Iris pigment epithelial cell (primary cell): Measurements from ENCODE around the gene VRTN.

Source experiments
- DNase-seq: peaks from one replicate; pipeline ENCODE4 v3.0.0-alpha.2; 2011; ENCODE audit warnings: low read depth

The VRTN gene

GRCh38 chr14:74395094-74395493 lies 46.8 kb downstream of the VRTN start:
- DNase-seq, result no peak

DNA sequence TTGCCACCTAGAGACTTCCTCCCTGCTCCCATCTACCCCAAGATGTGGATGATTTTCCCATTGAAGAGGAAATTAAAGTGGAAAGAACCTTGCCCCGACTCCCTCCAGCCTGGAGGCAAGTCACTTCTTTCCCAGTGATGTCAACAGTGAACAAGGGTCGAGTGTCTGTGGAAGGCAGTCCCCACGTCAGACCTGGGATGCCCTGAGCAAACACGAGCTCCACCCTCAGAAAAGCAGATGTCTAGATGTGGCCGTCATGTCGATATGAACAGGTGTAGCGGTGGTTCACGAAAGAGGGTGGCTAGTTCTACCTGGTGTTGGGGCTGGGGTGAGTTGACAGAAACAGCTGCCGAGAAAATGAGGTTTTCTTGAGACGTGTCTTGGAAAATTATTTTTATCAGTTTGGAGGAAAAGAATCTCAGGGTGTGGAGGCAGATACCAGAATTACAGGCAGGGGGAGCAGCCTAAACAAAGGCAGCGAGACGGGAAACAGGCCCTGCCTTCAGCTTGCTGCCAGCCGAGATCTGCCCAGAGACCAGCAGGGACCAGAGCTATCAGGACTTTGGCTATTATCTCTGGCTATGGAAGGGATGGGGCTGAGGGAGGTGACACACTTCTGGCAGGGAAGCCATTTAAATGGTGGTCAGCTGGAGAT lies 51.9 kb downstream of the VRTN start:
- DNase-seq, result peak; percentile 20

GRCh38 chr14:74400919-74401503 lies 52.7 kb downstream of the VRTN start:
- no peak for DNase-seq

DNA sequence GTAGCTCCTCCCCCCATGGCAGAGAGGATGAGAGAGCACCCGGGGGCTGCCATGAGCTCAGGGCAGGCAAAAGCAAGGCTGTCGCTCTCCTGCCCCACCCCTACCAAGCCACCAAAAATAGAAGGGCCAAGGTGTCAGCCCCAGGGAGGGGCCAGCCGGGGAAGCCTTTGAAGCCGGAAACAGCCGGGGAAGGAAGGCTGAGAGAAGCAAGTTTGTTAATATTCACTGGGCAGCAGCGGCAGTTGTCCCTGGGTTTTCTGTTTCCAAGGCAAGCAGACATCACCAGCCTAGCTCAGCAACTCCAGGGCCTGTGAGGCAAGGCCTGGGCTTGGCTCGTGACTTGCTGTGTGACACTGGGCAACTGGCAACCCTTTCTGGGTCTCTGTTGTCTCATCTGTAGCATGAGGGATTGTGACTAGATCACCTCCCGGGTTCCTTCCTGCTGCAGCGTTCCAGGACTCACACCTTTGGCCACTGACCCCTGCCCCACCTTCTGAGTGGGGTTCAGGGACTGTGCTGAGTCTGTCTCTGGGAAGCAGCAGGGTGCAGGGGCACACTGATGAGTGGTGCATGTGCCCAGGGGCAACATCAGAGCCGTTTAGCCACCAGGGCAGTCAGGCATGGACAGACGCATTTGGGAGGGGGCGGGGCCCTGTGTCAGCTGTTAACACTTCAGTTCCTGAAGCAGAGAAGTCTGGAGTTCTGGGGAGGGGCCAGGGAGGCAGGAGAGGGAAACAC lies 53.4 kb downstream of the VRTN start:
- DNase-seq, result no peak

DNA sequence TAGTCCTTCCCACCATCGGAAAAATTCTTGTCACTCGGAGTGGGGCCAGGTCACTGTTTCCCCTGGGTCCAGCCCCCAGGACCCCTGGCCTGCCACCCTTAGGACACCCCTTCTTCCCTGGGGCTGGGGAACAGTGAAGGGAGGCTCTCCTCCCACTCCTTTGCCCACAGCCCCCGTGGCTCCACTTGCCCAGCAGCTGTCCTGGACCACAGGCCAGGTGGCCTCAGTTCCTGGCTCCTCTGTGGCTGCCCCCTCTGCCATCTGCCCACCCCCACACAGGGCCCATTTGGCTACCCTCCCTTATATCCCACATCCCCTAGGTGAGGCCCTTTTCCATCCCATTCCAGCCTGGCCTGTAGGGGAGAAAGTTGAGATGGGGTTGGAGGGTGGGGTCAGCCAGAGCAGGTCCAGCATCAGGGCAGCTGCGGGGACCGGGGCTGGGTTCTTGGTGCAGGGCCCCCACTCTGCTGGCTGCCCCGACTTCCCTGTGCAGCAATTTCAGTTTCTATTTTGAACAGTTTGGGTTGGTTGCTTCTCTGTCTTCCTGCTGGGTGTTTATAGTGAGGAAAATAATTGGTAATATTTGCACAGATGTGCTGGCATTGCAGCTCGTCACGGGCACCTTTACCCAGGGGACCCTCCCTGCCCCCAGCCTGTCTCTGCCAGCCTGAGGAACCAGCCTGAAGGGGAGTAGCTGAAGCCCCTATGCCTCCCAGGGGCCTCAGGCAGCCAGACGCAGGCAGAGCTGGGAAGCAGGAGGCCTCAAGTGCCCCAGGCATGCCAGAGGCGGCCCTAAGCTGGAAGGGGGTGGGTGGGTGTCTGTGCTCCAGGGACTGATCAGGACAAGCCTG lies 54.4 kb downstream of the VRTN start:
- no peak for DNase-seq

- DNase-seq, result no peak
Observed at GRCh38 chr14:74403619-74404417, 55.5 kb downstream of the VRTN start.

- no peak for DNase-seq
Observed at GRCh38 chr14:74404435-74404834, 56.2 kb downstream of the VRTN start.

DNA sequence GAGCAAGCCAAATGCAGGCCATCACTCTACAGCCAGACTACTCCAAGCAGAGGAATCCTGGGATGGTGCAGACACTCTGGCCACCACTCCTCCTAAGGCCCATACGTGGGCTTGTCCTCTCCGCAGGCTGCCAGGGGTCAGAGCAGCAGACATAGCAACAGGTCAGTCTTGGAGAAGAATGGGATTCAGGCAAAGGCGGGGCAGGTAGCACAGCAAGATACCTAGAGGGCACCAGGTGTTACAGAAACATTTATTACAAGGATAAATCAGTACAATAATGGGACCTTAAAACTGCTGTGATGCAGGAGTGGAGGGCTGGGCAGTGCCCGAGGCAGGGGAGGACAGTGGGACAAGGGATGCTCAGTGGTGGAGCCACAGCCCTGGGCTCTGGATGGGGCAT lies 57.4 kb downstream of the VRTN start:
- DNase-seq, result no peak

GRCh38 chr14:74407021-74407800 lies 58.9 kb downstream of the VRTN start:
- DNase-seq, result no peak

GRCh38 chr14:74407801-74408154 lies 59.5 kb downstream of the VRTN start:
- no peak for DNase-seq

DNA sequence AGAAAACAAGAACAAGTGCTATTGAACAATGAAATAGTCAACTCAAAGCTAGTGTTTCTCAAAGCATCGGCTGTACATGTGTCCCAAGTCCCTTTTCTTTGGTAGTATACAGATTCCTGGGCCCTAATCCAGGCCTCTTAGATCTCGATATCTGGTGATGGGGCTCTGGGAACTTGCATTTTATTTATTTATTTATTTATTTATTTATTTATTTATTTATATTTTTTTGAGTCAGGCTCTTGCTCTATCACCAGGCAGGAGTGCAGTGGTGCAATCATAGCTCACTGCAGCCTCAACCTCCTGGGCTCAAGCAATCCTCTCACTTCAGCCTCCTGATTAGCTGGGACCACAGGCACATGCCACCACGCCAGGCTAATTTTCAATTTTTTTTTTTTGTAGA lies 60.6 kb downstream of the VRTN start:
- DNase-seq, result no peak

DNA sequence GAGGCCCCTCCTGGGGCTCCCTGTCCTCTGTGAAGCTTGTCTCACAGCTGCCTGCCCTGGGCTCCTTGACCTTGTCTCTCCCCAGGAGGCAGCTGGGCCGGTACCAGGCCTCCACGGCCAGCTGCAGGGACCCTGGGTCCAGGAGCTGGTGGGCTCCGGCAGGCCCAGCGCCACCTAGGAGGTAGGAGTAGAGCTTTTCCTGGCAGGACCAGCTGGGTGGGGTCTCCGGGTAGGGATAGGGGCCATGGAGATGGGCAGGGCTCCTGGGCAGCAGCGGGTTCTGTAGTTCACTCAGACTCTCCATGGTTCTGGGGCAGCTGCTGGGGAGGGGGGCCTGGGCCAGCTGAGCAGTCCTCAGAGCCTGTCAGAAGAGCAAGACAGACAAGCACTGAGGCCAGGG lies 61.2 kb downstream of the VRTN start:
- DNase-seq, result no peak
